ENCODE measurements around the gene TMEM272. TPM values are rescaled to one million over a fixed set of nuclear protein-coding genes. Genes with fewer than 3 reads are reported as not detected.

The TMEM272 gene
- total RNA-seq, 1 experiment from 2014 or later = 0.17 TPM

GRCh38 chr13:51873837-51874236, 28.9 kb upstream of the TMEM272 start (continued):
- TF ChIP-seq ELF1 (IDR thresholded peaks at IDR 0.05; ENCODE audit: borderline replicate concordance, low read depth) (no peak), EZH2 (IDR thresholded peaks at IDR 0.05) (no peak), CEBPB (IDR thresholded peaks at IDR 0.05; ENCODE audit: low read depth) (no peak), ZBTB33 (IDR thresholded peaks at IDR 0.05; ENCODE audit: extremely low read depth, insufficient replicate concordance, low read length) (no peak), EZH2phosphoT487 (IDR thresholded peaks at IDR 0.05; ENCODE audit: borderline replicate concordance) (no peak)

DNA sequence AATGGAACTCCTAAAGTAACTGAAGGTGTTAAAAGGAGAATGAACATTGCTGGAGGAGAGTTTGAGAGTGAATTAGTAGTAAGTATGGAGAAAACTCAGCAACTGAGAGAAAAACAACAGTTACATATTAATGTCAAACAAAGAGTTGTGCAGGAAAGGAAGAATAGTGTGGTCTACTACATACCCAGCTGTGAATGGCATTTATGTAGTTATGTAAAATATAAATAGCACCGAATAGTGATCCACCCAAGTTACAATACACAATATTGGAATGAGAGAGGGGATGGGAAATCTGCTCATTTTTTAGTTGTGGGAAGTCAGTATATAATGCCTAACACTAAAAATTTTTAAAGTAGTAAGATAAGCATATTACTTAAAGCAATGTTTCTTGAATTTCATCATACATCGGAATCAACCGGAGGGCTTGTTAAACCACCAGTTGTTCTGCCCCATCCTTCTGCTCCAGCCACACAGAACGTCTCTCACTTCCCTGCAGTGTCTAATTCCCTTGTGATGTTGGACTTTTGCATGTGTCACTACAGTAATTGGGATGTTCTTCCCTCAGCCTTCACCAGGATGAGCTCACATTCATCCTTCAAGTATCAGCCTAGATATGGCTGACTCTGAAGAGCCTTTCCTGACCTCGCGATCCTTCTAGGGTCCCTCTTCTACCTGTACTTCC, 28.3 kb upstream of the TMEM272 start:
- H3K36me3 ChIP-seq (ENCODE audit: control insufficient read depth in 1 of 2, insufficient read depth in 2 of 2, low read length in 2 of 2) = no peaks in the 10 kb centered on the region
- DNase-seq (ENCODE audit: low read depth, low spot score) = no peak
- ATAC-seq = no peak
- H3K27ac ChIP-seq (ENCODE audit: low read depth, low read length) = no peak overlapping the region
- H3K4me2 ChIP-seq (ENCODE audit: low read length) = no peak overlapping the region
- CTCF ChIA-PET = interaction anchor here (1.2 kb wide), 1 partner anchor 254 kb away, joined by 3 read pairs; no protein-coding TSS in a partner anchor
- TF ChIP-seq POLR2A (IDR thresholded peaks at IDR 0.05; ENCODE audit: borderline replicate concordance, extremely low read depth, insufficient read depth, insufficient read length) (no peak), FOSL1 (IDR thresholded peaks at IDR 0.05; ENCODE audit: low read depth) (no peak), ZBTB33 (IDR thresholded peaks at IDR 0.05; ENCODE audit: extremely low read depth, insufficient replicate concordance, low read length) (no peak), EZH2phosphoT487 (IDR thresholded peaks at IDR 0.05; ENCODE audit: borderline replicate concordance) (no peak), YY1 (IDR thresholded peaks at IDR 0.05; ENCODE audit: extremely low read depth, insufficient replicate concordance, low read depth, low read length) (no peak), TCF7L2 (IDR thresholded peaks at IDR 0.05; ENCODE audit: borderline replicate concordance, extremely low read depth, insufficient read depth, insufficient read length) (no peak), REST (IDR thresholded peaks at IDR 0.05; ENCODE audit: low read depth) (no peak), EGR1 (IDR thresholded peaks at IDR 0.05; ENCODE audit: low read depth) (no peak), SIN3A (IDR thresholded peaks at IDR 0.05; ENCODE audit: low read depth) (no peak), JUND (IDR thresholded peaks at IDR 0.05) (no peak), POLR2AphosphoS5 (IDR thresholded peaks at IDR 0.05; ENCODE audit: low read depth, low read length) (no peak), CBX3 (IDR thresholded peaks at IDR 0.05; ENCODE audit: low read depth) (no peak)
- TF ChIP-seq, protein P1, sequence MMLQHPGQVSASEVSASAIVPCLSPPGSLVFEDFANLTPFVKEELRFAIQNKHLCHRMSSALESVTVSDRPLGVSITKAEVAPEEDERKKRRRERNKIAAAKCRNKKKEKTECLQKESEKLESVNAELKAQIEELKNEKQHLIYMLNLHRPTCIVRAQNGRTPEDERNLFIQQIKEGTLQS (IDR thresholded peaks at IDR 0.05) = no peak
- H3K4me1 ChIP-seq (ENCODE audit: control insufficient read depth in 1 of 2, insufficient read depth in 2 of 2, low read length in 2 of 2) = no peaks in the 10 kb centered on the region
- intact Hi-C loops (cut with micrococcal nuclease) = no loop called here
- no TSS peak for BruUV-seq (replicated peaks)
- H4K20me1 ChIP-seq (ENCODE audit: insufficient read depth) = no peaks in the 10 kb centered on the region
- H3K4me3 ChIP-seq (replicated peaks in 1 of 2; ENCODE audit: low read depth in 1 of 2, low read length in 2 of 2) = no peak overlapping the region
- H3K27me3 ChIP-seq (ENCODE audit: insufficient read depth, low read length) = peaks cover 3% of the 10 kb centered on the region; the same call in 1 of the 2 replicates
- H2AFZ ChIP-seq (ENCODE audit: low read depth, low read length, poor library complexity, severe bottlenecking) = no peak overlapping the region
- no peaks in the 10 kb centered on the region for H3K79me2 ChIP-seq (ENCODE audit: insufficient read depth, low read length)
- RAD21 ChIA-PET (ENCODE audit: low non-redundant PET in 1 of 2, low total read pairs in 2 of 2, uncharacterized antibody in 2 of 2, unreplicated experiment in 2 of 2) = no interaction called here
- POLR2A ChIA-PET = no interaction called here
- H3K9ac ChIP-seq (ENCODE audit: low read length) = no peak overlapping the region
- H3K9me3 ChIP-seq (ENCODE audit: control insufficient read depth in 1 of 2, insufficient read depth in 1 of 2, low read depth in 1 of 2, low read length in 2 of 2) = no peaks in the 10 kb centered on the region
- H3K9me2 ChIP-seq (ENCODE audit: insufficient read depth) = no peaks in the 10 kb centered on the region
